IMR-90 (cell line): ENCODE measurements around the gene TSPAN16. TPM values are rescaled to one million over a fixed set of nuclear protein-coding genes. Genes with fewer than 3 reads are reported as not detected.

Source experiments
- ATAC-seq: fragments of 200-7000 bp; cut with Tn5 transposase; 2 replicates; pipeline ENCODE4 v1.9.1; 2020; ENCODE audit warnings: low read depth, mild to moderate bottlenecking, moderate library complexity
- BruUV-seq: library from RNA; stranded (reverse); fragments of 400-500 nt; replicated peaks from 2 replicates; lab custom pipeline; 2021; lab: Mats Ljungman, UMichigan
- CTCF ChIA-PET: fragments of 300-600 bp; formaldehyde crosslinking; extraction: SDS; loops from one replicate; lab custom pipeline; 2021; ENCODE audit warnings: antibody characterized with exemption; lab: Yijun Ruan, JAX
- POLR2A ChIA-PET: fragments of 300-600 bp; sonication (Branson Sonifier 250); formaldehyde crosslinking; loops from one replicate; lab custom pipeline; 2022; ENCODE audit warnings: antibody characterized with exemption; ENCODE audit not compliant: unreplicated experiment; lab: Charles Lee
- DNase-seq: peaks from one replicate; pipeline ENCODE4 v3.0.0; 2013
- H2AFZ ChIP-seq: replicated peaks from 2 replicates; pipeline ENCODE3; 2013; ENCODE audit warnings: low read length, mild to moderate bottlenecking; ENCODE audit not compliant: poor library complexity
- H2AK5ac ChIP-seq: 2 replicates; pipeline ENCODE4 v1.6.1; 2013; ENCODE audit warnings: low read depth, low read length, inconsistent platforms
- H2AK9ac ChIP-seq: replicated peaks from 2 replicates; pipeline ENCODE3; 2013; ENCODE audit warnings: mild to moderate bottlenecking, low read depth, low read length, moderate library complexity; ENCODE audit not compliant: poor library complexity
- H2BK120ac ChIP-seq: 2 replicates; pipeline ENCODE4 v1.6.1; 2013; ENCODE audit warnings: low read depth, low read length, inconsistent platforms
- H2BK15ac ChIP-seq: 3 replicates; pipeline ENCODE4 v1.6.1; 2013; ENCODE audit warnings: low read depth, low read length, inconsistent platforms
- H2BK20ac ChIP-seq: 2 replicates; pipeline ENCODE4 v1.6.1; 2013; ENCODE audit warnings: low read depth, mild to moderate bottlenecking, inconsistent platforms, low read length, moderate library complexity
- H2BK5ac ChIP-seq: 2 replicates; pipeline ENCODE4 v1.6.1; 2013; ENCODE audit warnings: mild to moderate bottlenecking, low read depth, low read length, inconsistent platforms; ENCODE audit not compliant: poor library complexity, severe bottlenecking
- H3K14ac ChIP-seq: replicated peaks from 2 replicates; pipeline ENCODE4 v1.6.1; 2013; ENCODE audit warnings: low read depth, low read length, inconsistent platforms
- H3K18ac ChIP-seq: 2 replicates; pipeline ENCODE4 v1.6.1; 2013; ENCODE audit warnings: low read depth, low read length, control low read depth
- H3K23ac ChIP-seq: 2 replicates; pipeline ENCODE4 v1.6.1; 2013; ENCODE audit warnings: low read depth, low read length, inconsistent platforms
- H3K27ac ChIP-seq: 2 replicates; pipeline ENCODE4 v1.5.1; 2013; ENCODE audit warnings: mild to moderate bottlenecking, control low read depth, low read length; ENCODE audit not compliant: insufficient read depth
- H3K27me3 ChIP-seq: 2 replicates; pipeline ENCODE4 v1.6.1; 2013; ENCODE audit warnings: low read length; ENCODE audit not compliant: control insufficient read depth, insufficient read depth
- H3K36me3 ChIP-seq: 2 replicates; pipeline ENCODE4 v1.6.1; 2013; ENCODE audit warnings: low read length, mixed read lengths; ENCODE audit not compliant: control insufficient read depth, insufficient read depth
- H3K4ac ChIP-seq: 2 replicates; pipeline ENCODE4 v1.6.1; 2013; ENCODE audit warnings: low read depth, low read length, inconsistent platforms
- H3K4me1 ChIP-seq: 2 replicates; pipeline ENCODE4 v1.6.1; 2013; ENCODE audit warnings: low read length, mixed read lengths; ENCODE audit not compliant: control insufficient read depth, insufficient read depth
- H3K4me2 ChIP-seq: 2 replicates; pipeline ENCODE4 v1.6.1; 2013; ENCODE audit warnings: low read depth, mild to moderate bottlenecking, control low read depth, low read length, moderate library complexity
- H3K4me3 ChIP-seq: 2 replicates; pipeline ENCODE4 v1.5.1; 2013; ENCODE audit warnings: low read depth, mild to moderate bottlenecking, control low read depth, low read length, moderate library complexity; ENCODE audit not compliant: insufficient read depth
- H3K56ac ChIP-seq: 2 replicates; pipeline ENCODE4 v1.6.1; 2013; ENCODE audit warnings: low read length, inconsistent platforms; ENCODE audit not compliant: insufficient read depth; ENCODE audit errors: extremely low read depth
- H3K79me1 ChIP-seq, 2 experiments: 2 replicates each; pipeline ENCODE4 v1.6.1; 2013; ENCODE audit warnings: low read length in 2 of 2, inconsistent platforms in 1 of 2, low read depth in 1 of 2
- H3K9ac ChIP-seq: 2 replicates; pipeline ENCODE4 v1.6.1; 2013; ENCODE audit warnings: low read depth, low read length, control low read depth
- H3K9me1 ChIP-seq: 2 replicates; pipeline ENCODE4 v1.6.1; 2013; ENCODE audit warnings: low read length, inconsistent platforms; ENCODE audit not compliant: insufficient read depth
- H3K9me3 ChIP-seq: 2 replicates; pipeline ENCODE4 v1.6.1; 2013; ENCODE audit warnings: low read length; ENCODE audit not compliant: control insufficient read depth, insufficient read depth
- H4K20me1 ChIP-seq: 2 replicates; pipeline ENCODE4 v1.6.1; 2013; ENCODE audit warnings: low read length, inconsistent platforms; ENCODE audit not compliant: insufficient read depth
- H4K5ac ChIP-seq: 2 replicates; pipeline ENCODE4 v1.6.1; 2013; ENCODE audit warnings: mild to moderate bottlenecking, low read depth, low read length, control low read depth
- H4K8ac ChIP-seq, 2 experiments: 2 replicates each; pipeline ENCODE4 v1.6.1; 2013; ENCODE audit warnings: low read depth in 2 of 2, low read length in 2 of 2, control low read depth in 1 of 2, inconsistent platforms in 1 of 2
- H4K91ac ChIP-seq: 2 replicates; pipeline ENCODE4 v1.6.1; 2013; ENCODE audit warnings: low read depth, low read length, inconsistent platforms; ENCODE audit not compliant: insufficient read depth
- BHLHE40 ChIP-seq: fragments of 150-350 bp; IDR thresholded peaks from 2 replicates; pipeline ENCODE4 v1.6.1; 2016; ENCODE audit warnings: mild to moderate bottlenecking, low read depth, low read length
- CEBPB ChIP-seq: IDR thresholded peaks from 2 replicates; pipeline ENCODE4 v1.6.1; 2012; ENCODE audit warnings: low read depth, low read length, improper control_type of control experiment
- ELK1 ChIP-seq: fragments of 150-350 bp; IDR thresholded peaks from 2 replicates; pipeline ENCODE4 v1.6.1; 2016; ENCODE audit warnings: low read depth, mild to moderate bottlenecking, low read length, moderate library complexity, borderline replicate concordance
- NFE2L2 ChIP-seq: fragments of 150-350 bp; IDR thresholded peaks from 2 replicates; pipeline ENCODE4 v1.6.1; 2016; ENCODE audit warnings: low read depth, mild to moderate bottlenecking, low read length
- RCOR1 ChIP-seq: IDR thresholded peaks from 2 replicates; pipeline ENCODE4 v1.6.1; 2012; ENCODE audit warnings: mild to moderate bottlenecking, low read length, improper control_type of control experiment; ENCODE audit not compliant: insufficient replicate concordance
- SMC3 ChIP-seq: fragments of 150-350 bp; IDR thresholded peaks from 2 replicates; pipeline ENCODE4 v1.6.1; 2016; ENCODE audit warnings: low read depth, mild to moderate bottlenecking, antibody characterized with exemption, low read length, moderate library complexity
- WGBS, 2 experiments: methylation state at CpG; one replicate each; pipeline versions ENCODE4 v1.1.5 to v1.1.7; 2013; ENCODE audit warnings: missing lambda C conversion rate in 2 of 2; ENCODE audit not compliant: insufficient read length in 1 of 2; ENCODE audit errors: extremely low coverage in 2 of 2; 5-methylcytosine and 5-hydroxymethylcytosine counted together
- dilution Hi-C: fragments of 300-500 bp; cut with HindIII; formaldehyde crosslinking; loops from one replicate; pipeline ENCODE4 v1.14.3; 2018; ENCODE audit warnings: low sequenced_read_pairs; ENCODE audit not compliant: unreplicated experiment
- in situ Hi-C: fragments of 300-500 bp; cut with MboI; formaldehyde crosslinking; loops from 3 replicates; pipeline ENCODE4 v1.14.3; 2019; ENCODE audit warnings: low sequenced_read_pairs, inconsistent platforms, mixed read lengths
- intact Hi-C: fragments of 100-400 bp; cut with micrococcal nuclease; formaldehyde crosslinking; loops from 2 replicates; pipeline ENCODE4 v1.10.0; 2022
- polyA plus RNA-seq, 3 experiments: library from polyadenylated mRNA; depleted of rRNA; stranded (reverse); fragments of >200 nt; gene quantifications; 2 replicates each; pipeline ENCODE4 v1.2.3, GENCODE V29; 2012; ENCODE audit warnings: low replicate concordance in 1 of 3
- total RNA-seq: library from RNA; depleted of rRNA; stranded (reverse); fragments of >200 nt; gene quantifications from 2 replicates; pipeline ENCODE4 v1.2.3, GENCODE V29; 2012

TSPAN16 gene
- total and polyA plus RNA-seq, 2 of the 4 experiments (the other 2 are of a cell fraction), result not detected

- no peak overlapping the region for H3K4me3 ChIP-seq
- no peak overlapping the region for H2BK5ac ChIP-seq
- no peaks in the 10 kb centered on the region for H4K20me1 ChIP-seq
- H3K79me1 ChIP-seq, result no peaks in the 10 kb centered on the region
- DNase-seq (no peak), ATAC-seq (no peak)
- H4K91ac ChIP-seq, result no peak overlapping the region
- BruUV-seq, result no TSS peak
- intact Hi-C loops (no loop called here), in situ Hi-C loops (no loop called here), dilution Hi-C loops (no loop called here)
- no peaks in the 10 kb centered on the region for H3K36me3 ChIP-seq
- no peak overlapping the region for H4K5ac ChIP-seq
- H3K9me3 ChIP-seq, result no peaks in the 10 kb centered on the region
- no peak overlapping the region for H2AK5ac ChIP-seq
- H3K4ac ChIP-seq, result no peak overlapping the region
- TF ChIP-seq RCOR1, result no peak
- TF ChIP-seq CEBPB, result no peak
- TF ChIP-seq BHLHE40, result no peak
- TF ChIP-seq NFE2L2, result no peak
- TF ChIP-seq SMC3, result no peak
- no peak for TF ChIP-seq ELK1
- H2AK9ac ChIP-seq, result no peak overlapping the region
- peaks cover 5% of the 10 kb centered on the region for H3K27me3 ChIP-seq
- H2BK20ac ChIP-seq, result no peak overlapping the region
- H3K27ac ChIP-seq, result no peak overlapping the region
- H3K56ac ChIP-seq, result no peak overlapping the region
- no peak overlapping the region for H3K9ac ChIP-seq
- H3K4me2 ChIP-seq, result no peak overlapping the region
- no peak overlapping the region for H3K14ac ChIP-seq
- WGBS, 2 experiments, result 50% methylated on average over 1 of the region's 5 CpGs; no CpG with 5 or more reads in 1 of the 2 experiments
- H3K9me1 ChIP-seq, result no peaks in the 10 kb centered on the region
- H2AFZ ChIP-seq, result no peak overlapping the region
- no peak overlapping the region for H3K23ac ChIP-seq
- ChIA-PET POLR2A (no interaction called here), CTCF (interaction anchor here (1.2 kb wide), 1 partner anchor 15 kb away, joined by 4 read pairs; no protein-coding TSS in a partner anchor)
- H4K8ac ChIP-seq, result no peak overlapping the region
- H2BK120ac ChIP-seq, result no peak overlapping the region
- no peak overlapping the region for H3K18ac ChIP-seq
- H3K4me1 ChIP-seq, result no peaks in the 10 kb centered on the region
- H2BK15ac ChIP-seq, result no peak overlapping the region
These were observed 16.3 kb upstream of the TSPAN16 start for GRCh38 chr19:11279505-11280236.
